ENCODE measurements around the gene PUM1. TPM values are rescaled to one million over a fixed set of nuclear protein-coding genes. Genes with fewer than 3 reads are reported as not detected.
"Not testable (repeated sequence)": the region's sequence is repeated elsewhere in the genome, so short reads cannot be mapped to it uniquely, and the experiment has no call there.

The PUM1 gene
- total RNA-seq, 1 experiment from 2014 or later, result 110 TPM

GRCh38 chr1:31062867-31063380 lies 2.6 kb downstream of the PUM1 start:
- Mint-ChIP-seq H3K9me3 (ENCODE audit: unreplicated experiment) (no peaks in the 10 kb centered on the region), H3K36me3 (ENCODE audit: insufficient read depth, unreplicated experiment) (peaks cover 30% of the 10 kb centered on the region), H3K27ac (ENCODE audit: low read depth, unreplicated experiment) (peak overlapping the region; percentile 100), H3K27me3 (ENCODE audit: insufficient read depth, unreplicated experiment) (no peaks in the 10 kb centered on the region), H3K4me1 (ENCODE audit: insufficient read depth, unreplicated experiment) (peaks cover 12% of the 10 kb centered on the region), H3K4me3 (ENCODE audit: unreplicated experiment) (peak overlapping the region; percentile 94)
- intact Hi-C loops (cut with micrococcal nuclease), result no loop called here
- ChIA-PET POLR2A (interaction anchor here (1.0 to 3.6 kb wide), 4 partner anchors 13 to 107 kb away, joined by 3 to 30 read pairs (median 6); no protein-coding TSS in a partner anchor), CTCF (no interaction called here)
- BruUV-seq (replicated peaks), result no TSS peak
- DNase-seq (ENCODE audit: unreplicated experiment), result peak; percentile 8
- no peak for TF ChIP-seq CTCF (IDR thresholded peaks at IDR 0.05; ENCODE audit: unreplicated experiment)

GRCh38 chr1:31062162-31062866 lies 3.2 kb downstream of the PUM1 start:
- intact Hi-C loops (cut with micrococcal nuclease); H3K9me3 Mint-ChIP-seq (ENCODE audit: unreplicated experiment); DNase-seq (ENCODE audit: unreplicated experiment); BruUV-seq (replicated peaks); H3K27me3 Mint-ChIP-seq (ENCODE audit: insufficient read depth, unreplicated experiment): not testable (repeated sequence)
- Mint-ChIP-seq H3K4me1 (ENCODE audit: insufficient read depth, unreplicated experiment) (peaks cover 12% of the 10 kb centered on the region), H3K36me3 (ENCODE audit: insufficient read depth, unreplicated experiment) (peaks cover 36% of the 10 kb centered on the region), H3K27ac (ENCODE audit: low read depth, unreplicated experiment) (peak overlapping the region; percentile 100), H3K4me3 (ENCODE audit: unreplicated experiment) (peak overlapping the region; percentile 94)
- POLR2A ChIA-PET, result interaction anchor here (0.7 to 1.0 kb wide), 2 partner anchors 34 to 92 kb away, joined by 3 to 5 read pairs; no protein-coding TSS in a partner anchor
- CTCF ChIA-PET, result interaction anchor here (0.6 kb wide), 1 partner anchor 1880 kb away, joined by 3 read pairs; no protein-coding TSS in a partner anchor

GRCh38 chr1:31058012-31058411 lies 7.5 kb downstream of the PUM1 start:
- H3K36me3 Mint-ChIP-seq (ENCODE audit: insufficient read depth, unreplicated experiment), result peaks cover 67% of the 10 kb centered on the region
- H3K9me3 Mint-ChIP-seq (ENCODE audit: unreplicated experiment), result no peaks in the 10 kb centered on the region
- ChIA-PET POLR2A (no interaction called here), CTCF (no interaction called here)
- no peak overlapping the region for H3K27ac Mint-ChIP-seq (ENCODE audit: low read depth, unreplicated experiment)
- H3K4me3 Mint-ChIP-seq (ENCODE audit: unreplicated experiment), result no peak overlapping the region
- H3K4me1 Mint-ChIP-seq (ENCODE audit: insufficient read depth, unreplicated experiment), result peaks cover 28% of the 10 kb centered on the region
- BruUV-seq (replicated peaks), result TSS peak; percentile 3
- no peak for DNase-seq (ENCODE audit: unreplicated experiment)
- intact Hi-C loops (cut with micrococcal nuclease), result no loop called here
- no peaks in the 10 kb centered on the region for H3K27me3 Mint-ChIP-seq (ENCODE audit: insufficient read depth, unreplicated experiment)
- no peak for TF ChIP-seq CTCF (IDR thresholded peaks at IDR 0.05; ENCODE audit: unreplicated experiment)

GRCh38 chr1:31055953-31056352 lies 9.6 kb downstream of the PUM1 start:
- intact Hi-C loops (cut with micrococcal nuclease), result no loop called here
- no peak for DNase-seq (ENCODE audit: unreplicated experiment)
- TF ChIP-seq CTCF (IDR thresholded peaks at IDR 0.05; ENCODE audit: unreplicated experiment), result no peak
- ChIA-PET POLR2A (interaction anchor here (1.0 to 1.4 kb wide), 3 partner anchors 8 to 27 kb away, joined by 3 to 9 read pairs (median 3); no protein-coding TSS in a partner anchor), CTCF (interaction anchor here (0.6 kb wide), 1 partner anchor 8 kb away, joined by 3 read pairs; no protein-coding TSS in a partner anchor)
- Mint-ChIP-seq H3K4me1 (ENCODE audit: insufficient read depth, unreplicated experiment) (peaks cover 16% of the 10 kb centered on the region), H3K4me3 (ENCODE audit: unreplicated experiment) (no peak overlapping the region), H3K27ac (ENCODE audit: low read depth, unreplicated experiment) (no peak overlapping the region), H3K27me3 (ENCODE audit: insufficient read depth, unreplicated experiment) (no peaks in the 10 kb centered on the region), H3K9me3 (ENCODE audit: unreplicated experiment) (no peaks in the 10 kb centered on the region), H3K36me3 (ENCODE audit: insufficient read depth, unreplicated experiment) (peaks cover 79% of the 10 kb centered on the region)
- BruUV-seq (replicated peaks), result no TSS peak

Data from MCF 10A (cell line).